ENCODE measurements around the gene MCOLN3. TPM values are rescaled to one million over a fixed set of nuclear protein-coding genes. Genes with fewer than 3 reads are reported as not detected.
A peak's percentile ranks its signal among the peaks of the same experiment; 100 is the strongest.

Gene MCOLN3
- total RNA-seq, 1 donor from 2014 or later, result not detected

DNA sequence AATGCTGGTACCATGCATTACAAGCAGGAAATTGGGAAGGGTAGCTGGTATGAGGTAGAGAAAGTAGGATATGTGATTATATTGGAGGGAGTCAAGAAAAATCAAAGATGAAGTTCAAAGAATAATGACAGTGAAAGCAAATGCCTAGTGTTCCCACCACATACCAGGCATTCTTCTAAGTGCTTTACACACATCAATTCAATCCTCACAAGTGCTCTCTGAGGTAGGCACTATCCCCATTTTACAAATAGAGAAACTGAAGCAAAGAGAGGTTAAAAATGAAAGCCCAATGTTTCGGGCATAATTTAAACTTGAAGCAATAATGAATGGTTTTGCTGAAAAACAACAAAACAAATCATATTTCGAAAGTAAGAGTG is 40.1 kb upstream of the MCOLN3 start:
- Mint-ChIP-seq H3K4me3 (ENCODE audit: unreplicated experiment) (no peak overlapping the region), H3K4me1 (ENCODE audit: low read depth) (no peaks in the 10 kb centered on the region), H3K27me3 (ENCODE audit: low read depth) (peaks cover 9% of the 10 kb centered on the region), H3K9me3 (ENCODE audit: low read depth) (no peaks in the 10 kb centered on the region), H3K27ac (ENCODE audit: unreplicated experiment) (no peak overlapping the region), H3K36me3 (ENCODE audit: low read depth) (peaks cover 2% of the 10 kb centered on the region)
- DNase-seq (ENCODE audit: low spot score), result no peak
- TF ChIP-seq, protein P1, sequence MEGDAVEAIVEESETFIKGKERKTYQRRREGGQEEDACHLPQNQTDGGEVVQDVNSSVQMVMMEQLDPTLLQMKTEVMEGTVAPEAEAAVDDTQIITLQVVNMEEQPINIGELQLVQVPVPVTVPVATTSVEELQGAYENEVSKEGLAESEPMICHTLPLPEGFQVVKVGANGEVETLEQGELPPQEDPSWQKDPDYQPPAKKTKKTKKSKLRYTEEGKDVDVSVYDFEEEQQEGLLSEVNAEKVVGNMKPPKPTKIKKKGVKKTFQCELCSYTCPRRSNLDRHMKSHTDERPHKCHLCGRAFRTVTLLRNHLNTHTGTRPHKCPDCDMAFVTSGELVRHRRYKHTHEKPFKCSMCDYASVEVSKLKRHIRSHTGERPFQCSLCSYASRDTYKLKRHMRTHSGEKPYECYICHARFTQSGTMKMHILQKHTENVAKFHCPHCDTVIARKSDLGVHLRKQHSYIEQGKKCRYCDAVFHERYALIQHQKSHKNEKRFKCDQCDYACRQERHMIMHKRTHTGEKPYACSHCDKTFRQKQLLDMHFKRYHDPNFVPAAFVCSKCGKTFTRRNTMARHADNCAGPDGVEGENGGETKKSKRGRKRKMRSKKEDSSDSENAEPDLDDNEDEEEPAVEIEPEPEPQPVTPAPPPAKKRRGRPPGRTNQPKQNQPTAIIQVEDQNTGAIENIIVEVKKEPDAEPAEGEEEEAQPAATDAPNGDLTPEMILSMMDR (IDR thresholded peaks at IDR 0.05), result no peak

DNA sequence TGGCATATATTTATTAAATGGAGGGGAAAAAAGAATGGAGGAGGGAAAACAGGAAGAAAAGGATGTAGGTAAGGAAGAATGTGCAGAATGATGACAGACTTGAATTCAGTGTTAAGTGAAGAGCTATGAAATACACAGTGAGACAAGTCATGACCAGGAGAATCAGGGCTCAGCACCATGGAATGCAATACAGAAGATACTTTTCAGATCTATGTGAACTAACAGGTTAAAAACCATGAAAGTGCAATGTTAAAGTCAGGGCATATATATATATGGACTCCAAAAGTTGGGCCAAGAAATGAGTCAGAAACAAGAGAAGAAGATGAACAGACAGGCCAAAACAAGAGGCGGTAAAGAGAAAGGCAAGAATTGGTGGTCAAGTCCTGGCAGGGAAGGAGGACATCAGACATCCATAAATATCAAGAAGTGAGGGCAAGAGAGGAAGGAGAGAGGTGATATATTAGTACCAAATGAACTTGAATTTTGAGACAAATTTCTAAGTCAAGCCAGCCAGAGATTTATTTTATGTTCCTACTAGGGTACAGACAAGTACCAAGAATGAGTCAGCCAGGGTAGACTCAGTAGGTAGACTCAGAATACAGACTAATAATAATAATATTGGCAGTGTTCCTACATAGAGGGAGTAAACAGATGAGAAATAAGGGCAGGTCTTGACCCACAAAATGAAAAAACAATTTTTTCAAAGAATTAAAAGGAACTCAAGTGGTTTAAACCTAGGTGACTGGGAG is 39.5 kb upstream of the MCOLN3 start:
- no peak overlapping the region for H3K4me3 Mint-ChIP-seq (ENCODE audit: unreplicated experiment)
- H3K9me3 Mint-ChIP-seq (ENCODE audit: low read depth), result no peaks in the 10 kb centered on the region
- peaks cover 9% of the 10 kb centered on the region for H3K27me3 Mint-ChIP-seq (ENCODE audit: low read depth)
- H3K4me1 Mint-ChIP-seq (ENCODE audit: low read depth), result no peaks in the 10 kb centered on the region
- no peak overlapping the region for H3K27ac Mint-ChIP-seq (ENCODE audit: unreplicated experiment)
- peaks cover 2% of the 10 kb centered on the region for H3K36me3 Mint-ChIP-seq (ENCODE audit: low read depth)
- TF ChIP-seq, protein P1 (IDR thresholded peaks at IDR 0.05), result no peak
- no peak for DNase-seq (ENCODE audit: low spot score)

DNA sequence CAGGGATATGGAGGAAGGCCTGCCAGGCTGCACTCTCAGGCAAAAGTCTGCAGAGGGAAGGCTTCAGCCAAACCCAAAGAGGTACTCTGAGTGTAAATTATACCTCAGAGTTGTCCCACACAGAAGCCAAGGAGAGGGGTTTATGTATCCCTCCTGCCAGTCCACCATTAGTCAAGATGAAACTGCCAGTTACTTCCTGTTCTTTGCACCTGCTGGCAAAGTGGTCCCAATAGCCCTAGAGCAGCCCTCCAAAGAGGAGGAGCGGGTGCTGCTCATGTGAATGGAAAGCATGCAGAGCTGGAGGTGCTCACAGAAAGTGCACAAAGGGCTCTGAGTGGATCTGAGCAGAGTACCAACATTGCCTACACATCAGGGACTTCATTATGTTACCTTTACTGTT is 37.1 kb upstream of the MCOLN3 start:
- no peaks in the 10 kb centered on the region for H3K4me1 Mint-ChIP-seq (ENCODE audit: low read depth)
- no peak overlapping the region for H3K27ac Mint-ChIP-seq (ENCODE audit: unreplicated experiment)

GRCh38 chr1:85078903-85079302 is 30.6 kb upstream of the MCOLN3 start:
- H3K4me1 Mint-ChIP-seq (ENCODE audit: low read depth), result no peaks in the 10 kb centered on the region
- DNase-seq (ENCODE audit: low spot score), result no peak
- TF ChIP-seq, protein P1 (IDR thresholded peaks at IDR 0.05), result peak; percentile 70
- H3K27me3 Mint-ChIP-seq (ENCODE audit: low read depth), result peaks cover 18% of the 10 kb centered on the region
- no peak overlapping the region for H3K27ac Mint-ChIP-seq (ENCODE audit: unreplicated experiment)
- H3K9me3 Mint-ChIP-seq (ENCODE audit: low read depth), result peaks cover 22% of the 10 kb centered on the region
- H3K36me3 Mint-ChIP-seq (ENCODE audit: low read depth), result peaks cover 2% of the 10 kb centered on the region
- no peak overlapping the region for H3K4me3 Mint-ChIP-seq (ENCODE audit: unreplicated experiment)

More for the DNA sequence above, 37.1 kb upstream of the MCOLN3 start:
- Mint-ChIP-seq H3K9me3 (ENCODE audit: low read depth) (no peaks in the 10 kb centered on the region), H3K27me3 (ENCODE audit: low read depth) (peaks cover 20% of the 10 kb centered on the region), H3K36me3 (ENCODE audit: low read depth) (peaks cover 2% of the 10 kb centered on the region), H3K4me3 (ENCODE audit: unreplicated experiment) (no peak overlapping the region)
- DNase-seq (ENCODE audit: low spot score), result no peak
- TF ChIP-seq, protein P1 (IDR thresholded peaks at IDR 0.05), result no peak

- Mint-ChIP-seq H3K27ac (ENCODE audit: unreplicated experiment) (no peak overlapping the region), H3K9me3 (ENCODE audit: low read depth) (peaks cover 22% of the 10 kb centered on the region), H3K4me3 (ENCODE audit: unreplicated experiment) (no peak overlapping the region), H3K4me1 (ENCODE audit: low read depth) (no peaks in the 10 kb centered on the region), H3K36me3 (ENCODE audit: low read depth) (peaks cover 2% of the 10 kb centered on the region), H3K27me3 (ENCODE audit: low read depth) (peaks cover 3% of the 10 kb centered on the region)
- TF ChIP-seq, protein P1 (IDR thresholded peaks at IDR 0.05), result no peak
- no peak for DNase-seq (ENCODE audit: low spot score)
Measured at GRCh38 chr1:85074365-85074964, 26.2 kb upstream of the MCOLN3 start.
